Type B pancreatic cell (in vitro differentiated cells): Measurements from ENCODE around the gene APOH. TPM values are rescaled to one million over a fixed set of nuclear protein-coding genes. Genes with fewer than 3 reads are reported as not detected.

Source experiments
- DNase-seq: peaks from one replicate; pipeline ENCODE4 v3.0.0; 2021; ENCODE audit warnings: mixed read lengths; ENCODE audit not compliant: unreplicated experiment; ENCODE audit errors: extremely low spot score
- H3K27ac Mint-ChIP-seq: 2 replicates; pipeline ENCODE4 v1.8.0; 2021; ENCODE audit warnings: mild to moderate bottlenecking, mixed read lengths
- H3K27me3 Mint-ChIP-seq: 2 replicates; pipeline ENCODE4 v1.8.0; 2021; ENCODE audit warnings: mixed read lengths
- H3K36me3 Mint-ChIP-seq: 2 replicates; pipeline ENCODE4 v1.8.0; 2021; ENCODE audit warnings: mixed read lengths
- H3K4me1 Mint-ChIP-seq: one replicate; pipeline ENCODE4 v1.8.0; 2021; ENCODE audit warnings: mixed read lengths; ENCODE audit not compliant: unreplicated experiment
- H3K4me3 Mint-ChIP-seq: 2 replicates; pipeline ENCODE4 v1.8.0; 2021; ENCODE audit warnings: mild to moderate bottlenecking, mixed read lengths
- H3K9me3 Mint-ChIP-seq: 2 replicates; pipeline ENCODE4 v1.8.0; 2021; ENCODE audit warnings: mixed read lengths
- CTCF ChIP-seq: fragments of 200-600 bp; sonication (generic); conservative IDR thresholded peaks from 2 replicates; pipeline ENCODE4 v1.5.0; 2021; ENCODE audit warnings: antibody characterized with exemption, mild to moderate bottlenecking
- total RNA-seq: library from RNA; stranded (reverse); gene quantifications from 2 replicates; pipeline ENCODE4 v1.2.1, GENCODE V29; 2021; ENCODE audit warnings: low replicate concordance

APOH gene
- total RNA-seq, 1 donor from 2014 or later = 4.1 TPM

- H3K27me3 Mint-ChIP-seq = no peaks in the 10 kb centered on the region
- H3K27ac Mint-ChIP-seq = no peak overlapping the region
- H3K36me3 Mint-ChIP-seq = no peaks in the 10 kb centered on the region
- H3K9me3 Mint-ChIP-seq = no peaks in the 10 kb centered on the region
- peaks cover 6% of the 10 kb centered on the region for H3K4me1 Mint-ChIP-seq
- H3K4me3 Mint-ChIP-seq = no peak overlapping the region
- DNase-seq = no peak
- TF ChIP-seq CTCF = no peak
Observed at GRCh38 chr17:66250686-66251085, 21.5 kb upstream of the APOH start.

- Mint-ChIP-seq H3K4me1 (peaks cover 8% of the 10 kb centered on the region), H3K27ac (no peak overlapping the region), H3K4me3 (no peak overlapping the region), H3K9me3 (no peaks in the 10 kb centered on the region), H3K36me3 (no peaks in the 10 kb centered on the region), H3K27me3 (peaks cover 11% of the 10 kb centered on the region)
- no peak for TF ChIP-seq CTCF
- no peak for DNase-seq
Observed at GRCh38 chr17:66248285-66248684, 19.1 kb upstream of the APOH start.

- no peaks in the 10 kb centered on the region for H3K36me3 Mint-ChIP-seq
- no peak overlapping the region for H3K4me3 Mint-ChIP-seq
- peaks cover 28% of the 10 kb centered on the region for H3K27me3 Mint-ChIP-seq
- DNase-seq = no peak
- TF ChIP-seq CTCF = no peak
- H3K27ac Mint-ChIP-seq = no peak overlapping the region
- H3K9me3 Mint-ChIP-seq = no peaks in the 10 kb centered on the region
- H3K4me1 Mint-ChIP-seq = peaks cover 12% of the 10 kb centered on the region
Observed at GRCh38 chr17:66241839-66242238, 12.6 kb upstream of the APOH start.

GRCh38 chr17:66240630-66241029 lies 11.4 kb upstream of the APOH start:
- Mint-ChIP-seq H3K27me3 (peaks cover 28% of the 10 kb centered on the region), H3K36me3 (no peaks in the 10 kb centered on the region), H3K27ac (no peak overlapping the region), H3K4me1 (peaks cover 12% of the 10 kb centered on the region), H3K4me3 (no peak overlapping the region), H3K9me3 (no peaks in the 10 kb centered on the region)
- TF ChIP-seq CTCF = no peak
- no peak for DNase-seq

GRCh38 chr17:66240013-66240412 lies 10.8 kb upstream of the APOH start:
- no peak overlapping the region for H3K27ac Mint-ChIP-seq
- H3K4me3 Mint-ChIP-seq = no peak overlapping the region
- DNase-seq = no peak
- no peak for TF ChIP-seq CTCF
- no peaks in the 10 kb centered on the region for H3K9me3 Mint-ChIP-seq
- no peaks in the 10 kb centered on the region for H3K36me3 Mint-ChIP-seq
- H3K4me1 Mint-ChIP-seq = peaks cover 9% of the 10 kb centered on the region
- H3K27me3 Mint-ChIP-seq = peaks cover 28% of the 10 kb centered on the region

- Mint-ChIP-seq H3K36me3 (no peaks in the 10 kb centered on the region), H3K9me3 (no peaks in the 10 kb centered on the region), H3K27ac (no peak overlapping the region), H3K4me3 (no peak overlapping the region), H3K4me1 (no peaks in the 10 kb centered on the region), H3K27me3 (peaks cover 12% of the 10 kb centered on the region)
- DNase-seq = no peak
- TF ChIP-seq CTCF = no peak
Observed at GRCh38 chr17:66235377-66235994, 6.3 kb upstream of the APOH start.
